RKO (cell line): ENCODE data around the gene CAP2.
"Not testable (repeated sequence)": the region's sequence is repeated elsewhere in the genome, so short reads cannot be mapped to it uniquely, and the experiment has no call there.

Experiments
- DNase-seq: peaks from one replicate; pipeline ENCODE4 v3.0.0-alpha.2; 2016; ENCODE audit warnings: low spot score

Gene CAP2

GRCh38 chr6:17397764-17398194 is 4.4 kb downstream of the CAP2 start:
- DNase-seq: no peak

GRCh38 chr6:17405181-17405943 is 12.0 kb downstream of the CAP2 start:
- not testable (repeated sequence) for DNase-seq

GRCh38 chr6:17405944-17406245 is 12.5 kb downstream of the CAP2 start:
- no peak for DNase-seq

GRCh38 chr6:17408081-17408480 is 14.7 kb downstream of the CAP2 start:
- no peak for DNase-seq

- DNase-seq: no peak
Observed at GRCh38 chr6:17410281-17410680, 16.9 kb downstream of the CAP2 start.

- no peak for DNase-seq
Observed at GRCh38 chr6:17413313-17413750, 19.9 kb downstream of the CAP2 start.

- DNase-seq: not testable (repeated sequence)
Observed at GRCh38 chr6:17414395-17414794, 21.0 kb downstream of the CAP2 start.

GRCh38 chr6:17415321-17415720 is 21.9 kb downstream of the CAP2 start:
- DNase-seq: no peak

- DNase-seq: no peak
Observed at GRCh38 chr6:17416806-17417205, 23.4 kb downstream of the CAP2 start.

- DNase-seq: peak; percentile 19
Observed at GRCh38 chr6:17417817-17418216, 24.4 kb downstream of the CAP2 start.

GRCh38 chr6:17418281-17419188 is 25.1 kb downstream of the CAP2 start:
- DNase-seq: no peak

- no peak for DNase-seq
Observed at GRCh38 chr6:17419189-17419575, 25.8 kb downstream of the CAP2 start.

GRCh38 chr6:17420368-17420767 is 27.0 kb downstream of the CAP2 start:
- no peak for DNase-seq

- DNase-seq: no peak
Observed at GRCh38 chr6:17421406-17421805, 28.0 kb downstream of the CAP2 start.

- no peak for DNase-seq
Observed at GRCh38 chr6:17423026-17423425, 29.6 kb downstream of the CAP2 start.

GRCh38 chr6:17427062-17427461 is 33.7 kb downstream of the CAP2 start:
- DNase-seq: no peak

- DNase-seq: no peak
Observed at GRCh38 chr6:17427617-17428016, 34.2 kb downstream of the CAP2 start.

GRCh38 chr6:17428595-17429120 is 35.3 kb downstream of the CAP2 start:
- not testable (repeated sequence) for DNase-seq

GRCh38 chr6:17429383-17430061 is 36.1 kb downstream of the CAP2 start:
- DNase-seq: no peak

GRCh38 chr6:17431581-17431980 is 38.2 kb downstream of the CAP2 start:
- DNase-seq: peak; percentile 67

- no peak for DNase-seq
Observed at GRCh38 chr6:17432356-17432755, 39.0 kb downstream of the CAP2 start.

- no peak for DNase-seq
Observed at GRCh38 chr6:17439243-17439993, 46.0 kb downstream of the CAP2 start.
